NCI-H1694 (cell line): Measurements from ENCODE around the gene OPRL1.
A peak's percentile ranks its signal among the peaks of the same experiment; 100 is the strongest.

Source experiments
- DNase-seq: peaks from one replicate; lab custom pipeline; 2025; lab: John Stamatoyannopoulos, UW

Gene OPRL1

GRCh38 chr20:64080013-64080812, at the start of gene OPRL1:
TSS of gene OPRL1 (plus strand) at chr20:64080082. CDS start at chr20:64092721, 12,639 bp downstream.
- no peak for DNase-seq

GRCh38 chr20:64030371-64031134, 49.3 kb upstream of the OPRL1 start:
- no peak for DNase-seq

GRCh38 chr20:64031822-64032314, 48.0 kb upstream of the OPRL1 start:
- DNase-seq = no peak

- no peak for DNase-seq
Measured at GRCh38 chr20:64032706-64033624, 46.9 kb upstream of the OPRL1 start.

GRCh38 chr20:64033981-64034493, 45.8 kb upstream of the OPRL1 start:
- no peak for DNase-seq

GRCh38 chr20:64035066-64035932, 44.6 kb upstream of the OPRL1 start:
- no peak for DNase-seq

- no peak for DNase-seq
Measured at GRCh38 chr20:64035933-64036345, 43.9 kb upstream of the OPRL1 start, which contains the start of gene C20orf204. TSS of gene C20orf204 (plus strand) at chr20:64036182. CDS start at chr20:64036324, 142 bp downstream.

- DNase-seq = no peak
Measured at GRCh38 chr20:64036346-64037198, 43.3 kb upstream of the OPRL1 start.

GRCh38 chr20:64037199-64037497, 42.7 kb upstream of the OPRL1 start:
- DNase-seq = no peak

- DNase-seq = no peak
Measured at GRCh38 chr20:64037498-64038213, 42.2 kb upstream of the OPRL1 start.

GRCh38 chr20:64038224-64038564, 41.7 kb upstream of the OPRL1 start:
- DNase-seq = no peak

GRCh38 chr20:64038565-64039292, 41.2 kb upstream of the OPRL1 start:
- peak; percentile 26 for DNase-seq

- no peak for DNase-seq
Measured at GRCh38 chr20:64039293-64040160, 40.4 kb upstream of the OPRL1 start.

GRCh38 chr20:64040231-64041039, 39.4 kb upstream of the OPRL1 start:
- no peak for DNase-seq

- DNase-seq = peak; percentile 66
Measured at GRCh38 chr20:64041040-64041780, 38.7 kb upstream of the OPRL1 start.

- DNase-seq = no peak
Measured at GRCh38 chr20:64041781-64042053, 38.2 kb upstream of the OPRL1 start.
